ENCODE measurements around the gene USP20.

- TF ChIP-seq TAF1 (IDR thresholded peaks at IDR 0.05; ENCODE audit: borderline replicate concordance, low read depth, low read length) (no peak), POLR2A (IDR thresholded peaks at IDR 0.05; ENCODE audit: low read depth, low read length) (no peak)
Observed at GRCh38 chr9:129874261-129875101, 39.2 kb downstream of the USP20 start.

Measured in GM12892 (cell line).